NCI-H1417 treated with DMSO at 0.1 percent for 48 hours (cell line): ENCODE measurements around the gene FCRL4.

Experiments
- DNase-seq: peaks from one replicate; lab custom pipeline; 2025; lab: John Stamatoyannopoulos, UW

FCRL4 gene

GRCh38 chr1:157597959-157598667 is at the start of gene FCRL4:
TSS of gene FCRL4 (minus strand) at chr1:157598085. CDS start at chr1:157597944, 141 bp downstream.
- no peak for DNase-seq

GRCh38 chr1:157646144-157646543 is 48.3 kb upstream of the FCRL4 start:
- no peak for DNase-seq

- no peak for DNase-seq
These were observed 43.3 kb upstream of the FCRL4 start for GRCh38 chr1:157641177-157641576.

GRCh38 chr1:157639800-157640199 is 41.9 kb upstream of the FCRL4 start:
- DNase-seq = no peak

- no peak for DNase-seq
These were observed 30.9 kb upstream of the FCRL4 start for GRCh38 chr1:157628773-157629172.

- DNase-seq = no peak
These were observed 28.2 kb upstream of the FCRL4 start for GRCh38 chr1:157626099-157626498.

GRCh38 chr1:157624471-157624870 is 26.6 kb upstream of the FCRL4 start:
- no peak for DNase-seq

- DNase-seq = no peak
These were observed 24.6 kb upstream of the FCRL4 start for GRCh38 chr1:157622471-157622870.

- no peak for DNase-seq
These were observed 20.3 kb upstream of the FCRL4 start for GRCh38 chr1:157618190-157618589.

- DNase-seq = no peak
These were observed 2.4 kb upstream of the FCRL4 start for GRCh38 chr1:157600236-157600635.

GRCh38 chr1:157596384-157596783 is 1.5 kb downstream of the FCRL4 start:
- no peak for DNase-seq

- no peak for DNase-seq
These were observed 2.5 kb downstream of the FCRL4 start for GRCh38 chr1:157595356-157595755.

- no peak for DNase-seq
These were observed 11.9 kb downstream of the FCRL4 start for GRCh38 chr1:157585984-157586383.

GRCh38 chr1:157584503-157584902 is 13.4 kb downstream of the FCRL4 start:
- DNase-seq = no peak

GRCh38 chr1:157580828-157581210 is 17.1 kb downstream of the FCRL4 start:
- no peak for DNase-seq

- no peak for DNase-seq
These were observed 17.6 kb downstream of the FCRL4 start for GRCh38 chr1:157580179-157580827.

- DNase-seq = no peak
These were observed 20.5 kb downstream of the FCRL4 start for GRCh38 chr1:157577420-157577819.

- no peak for DNase-seq
These were observed 22.1 kb downstream of the FCRL4 start for GRCh38 chr1:157575744-157576143.

- DNase-seq = no peak
These were observed 23.0 kb downstream of the FCRL4 start for GRCh38 chr1:157574836-157575235.

GRCh38 chr1:157566484-157567300 is 31.2 kb downstream of the FCRL4 start:
- no peak for DNase-seq

- no peak for DNase-seq
These were observed 35.4 kb downstream of the FCRL4 start for GRCh38 chr1:157562515-157562914.

GRCh38 chr1:157558119-157558518 is 39.8 kb downstream of the FCRL4 start:
- DNase-seq = no peak
